ENCODE data around the gene USHBP1. TPM values are rescaled to one million over a fixed set of nuclear protein-coding genes. Genes with fewer than 3 reads are reported as not detected.
A peak's percentile ranks its signal among the peaks of the same experiment; 100 is the strongest.

Gene USHBP1
- total and polyA plus RNA-seq, 2 of the 13 experiments (the other 11 are each of a cell fraction or from before 2014, with no cell fraction given) = 0.15 to 1.5 TPM

GRCh38 chr19:17240062-17240752, 24.3 kb downstream of the USHBP1 start (continued):
- TF ChIP-seq, protein P1, sequence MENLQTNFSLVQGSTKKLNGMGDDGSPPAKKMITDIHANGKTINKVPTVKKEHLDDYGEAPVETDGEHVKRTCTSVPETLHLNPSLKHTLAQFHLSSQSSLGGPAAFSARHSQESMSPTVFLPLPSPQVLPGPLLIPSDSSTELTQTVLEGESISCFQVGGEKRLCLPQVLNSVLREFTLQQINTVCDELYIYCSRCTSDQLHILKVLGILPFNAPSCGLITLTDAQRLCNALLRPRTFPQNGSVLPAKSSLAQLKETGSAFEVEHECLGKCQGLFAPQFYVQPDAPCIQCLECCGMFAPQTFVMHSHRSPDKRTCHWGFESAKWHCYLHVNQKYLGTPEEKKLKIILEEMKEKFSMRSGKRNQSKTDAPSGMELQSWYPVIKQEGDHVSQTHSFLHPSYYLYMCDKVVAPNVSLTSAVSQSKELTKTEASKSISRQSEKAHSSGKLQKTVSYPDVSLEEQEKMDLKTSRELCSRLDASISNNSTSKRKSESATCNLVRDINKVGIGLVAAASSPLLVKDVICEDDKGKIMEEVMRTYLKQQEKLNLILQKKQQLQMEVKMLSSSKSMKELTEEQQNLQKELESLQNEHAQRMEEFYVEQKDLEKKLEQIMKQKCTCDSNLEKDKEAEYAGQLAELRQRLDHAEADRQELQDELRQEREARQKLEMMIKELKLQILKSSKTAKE (CRISPR knock-in tag; IDR thresholded peaks at IDR 0.05; ENCODE audit: borderline replicate concordance) = peak; percentile 74; the same call in 1 of the 2 replicates
- no peak for TF ChIP-seq MXD4 (CRISPR knock-in tag; IDR thresholded peaks at IDR 0.05)
- TF ChIP-seq SOX13 (IDR thresholded peaks at IDR 0.05) = no peak
- TF ChIP-seq SOX13 (CRISPR knock-in tag; conservative IDR thresholded peaks at IDR 0.05 in 1 of 2, IDR thresholded peaks at IDR 0.05 in 1 of 2) = peak in 1 of 2 experiments; percentile 53; a peak in 2 of 4 replicates
- TF ChIP-seq ZMAT3 (CRISPR knock-in tag; conservative IDR thresholded peaks at IDR 0.05) = no peak
- TF ChIP-seq ZNF572 (CRISPR knock-in tag; IDR thresholded peaks at IDR 0.05) = no peak
- TF ChIP-seq ZNF850 (CRISPR knock-in tag; conservative IDR thresholded peaks at IDR 0.05) = no peak
- no peak for TF ChIP-seq ZSCAN12 (CRISPR knock-in tag; IDR thresholded peaks at IDR 0.05)
- TF ChIP-seq HDAC6 (IDR thresholded peaks at IDR 0.05; ENCODE audit: low read depth, low read length) = no peak
- TF ChIP-seq THAP7 (CRISPR knock-in tag; IDR thresholded peaks at IDR 0.05) = no peak
- 0 out of 2 replicates have a peak, but pooled peaks have one; percentile 47 for TF ChIP-seq TBX3 (IDR thresholded peaks at IDR 0.05; ENCODE audit: borderline replicate concordance)
- no peak for TF ChIP-seq HOXA9 (CRISPR knock-in tag; IDR thresholded peaks at IDR 0.05; ENCODE audit: borderline replicate concordance)
- TF ChIP-seq ZNF720 (CRISPR knock-in tag; IDR thresholded peaks at IDR 0.05) = no peak
- TF ChIP-seq, protein P2, sequence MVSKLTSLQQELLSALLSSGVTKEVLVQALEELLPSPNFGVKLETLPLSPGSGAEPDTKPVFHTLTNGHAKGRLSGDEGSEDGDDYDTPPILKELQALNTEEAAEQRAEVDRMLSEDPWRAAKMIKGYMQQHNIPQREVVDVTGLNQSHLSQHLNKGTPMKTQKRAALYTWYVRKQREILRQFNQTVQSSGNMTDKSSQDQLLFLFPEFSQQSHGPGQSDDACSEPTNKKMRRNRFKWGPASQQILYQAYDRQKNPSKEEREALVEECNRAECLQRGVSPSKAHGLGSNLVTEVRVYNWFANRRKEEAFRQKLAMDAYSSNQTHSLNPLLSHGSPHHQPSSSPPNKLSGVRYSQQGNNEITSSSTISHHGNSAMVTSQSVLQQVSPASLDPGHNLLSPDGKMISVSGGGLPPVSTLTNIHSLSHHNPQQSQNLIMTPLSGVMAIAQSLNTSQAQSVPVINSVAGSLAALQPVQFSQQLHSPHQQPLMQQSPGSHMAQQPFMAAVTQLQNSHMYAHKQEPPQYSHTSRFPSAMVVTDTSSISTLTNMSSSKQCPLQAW (CRISPR knock-in tag; IDR thresholded peaks at IDR 0.05) = peak; percentile 62
- TF ChIP-seq ZNF275 (CRISPR knock-in tag; IDR thresholded peaks at IDR 0.05; ENCODE audit: borderline replicate concordance) = no peak
- no peak for TF ChIP-seq ZNF790 (CRISPR knock-in tag; IDR thresholded peaks at IDR 0.05; ENCODE audit: borderline replicate concordance)
- TF ChIP-seq RFX1 (IDR thresholded peaks at IDR 0.05) = no peak
- no peak for TF ChIP-seq NKX3-1 (CRISPR knock-in tag; IDR thresholded peaks at IDR 0.05)
- TF ChIP-seq ZNF468 (CRISPR knock-in tag; IDR thresholded peaks at IDR 0.05) = no peak
- no peak for TF ChIP-seq ZNF788 (CRISPR knock-in tag; IDR thresholded peaks at IDR 0.05; ENCODE audit: borderline replicate concordance)
- no peak for TF ChIP-seq ZNF782 (CRISPR knock-in tag; IDR thresholded peaks at IDR 0.05; ENCODE audit: borderline replicate concordance)
- no peak for TF ChIP-seq CCAR2 (optimal IDR thresholded peaks at IDR 0.05; ENCODE audit: low read depth, low read length)
- TF ChIP-seq ZNF44 (CRISPR knock-in tag; IDR thresholded peaks at IDR 0.05) = no peak
- TF ChIP-seq ZNF577 (CRISPR knock-in tag; IDR thresholded peaks at IDR 0.05; ENCODE audit: borderline replicate concordance, low read depth) = no peak
- no peak for TF ChIP-seq LCORL (IDR thresholded peaks at IDR 0.05)
- TF ChIP-seq LCORL (CRISPR knock-in tag; IDR thresholded peaks at IDR 0.05) = peak; percentile 47
- no peak for TF ChIP-seq ZNF549 (CRISPR knock-in tag; IDR thresholded peaks at IDR 0.05)

All from HepG2 (cell line).